ENCODE data around the gene ESRRB. TPM values are rescaled to one million over a fixed set of nuclear protein-coding genes. Genes with fewer than 3 reads are reported as not detected.

The ESRRB gene
- total RNA-seq, 1 donor from 2014 or later: 0.11 TPM

GRCh38 chr14:76376409-76376877 lies 506 bp downstream of the ESRRB start:
- no peak for DNase-seq
- H3K27ac Mint-ChIP-seq: no peak overlapping the region
- POLR2A ChIA-PET: no interaction called here
- no peaks in the 10 kb centered on the region for H3K36me3 Mint-ChIP-seq (ENCODE audit: low read depth)
- peaks cover 3% of the 10 kb centered on the region for H3K4me1 Mint-ChIP-seq
- CTCF ChIA-PET: no interaction called here
- TF ChIP-seq CTCF (IDR thresholded peaks at IDR 0.05): no peak
- ATAC-seq (ENCODE audit: low read depth): no peak
- no peak overlapping the region for H3K4me3 Mint-ChIP-seq
- no peaks in the 10 kb centered on the region for H3K9me3 Mint-ChIP-seq
- peaks cover 69% of the 10 kb centered on the region for H3K27me3 Mint-ChIP-seq
- intact Hi-C loops (cut with micrococcal nuclease): no loop called here

GRCh38 chr14:76376878-76377734 lies 1.2 kb downstream of the ESRRB start:
- H3K9me3 Mint-ChIP-seq: no peaks in the 10 kb centered on the region
- ChIA-PET CTCF (no interaction called here), POLR2A (no interaction called here)
- H3K36me3 Mint-ChIP-seq (ENCODE audit: low read depth): no peaks in the 10 kb centered on the region
- ATAC-seq (ENCODE audit: low read depth) (no peak), DNase-seq (no peak)
- intact Hi-C loops (cut with micrococcal nuclease): no loop called here
- H3K27me3 Mint-ChIP-seq: peaks cover 69% of the 10 kb centered on the region
- peaks cover 3% of the 10 kb centered on the region for H3K4me1 Mint-ChIP-seq
- no peak overlapping the region for H3K27ac Mint-ChIP-seq
- H3K4me3 Mint-ChIP-seq: no peak overlapping the region
- no peak for TF ChIP-seq CTCF (IDR thresholded peaks at IDR 0.05)

GRCh38 chr14:76377735-76378074 lies 1.8 kb downstream of the ESRRB start:
- DNase-seq (no peak), ATAC-seq (ENCODE audit: low read depth) (no peak)
- H3K9me3 Mint-ChIP-seq: no peaks in the 10 kb centered on the region
- H3K4me3 Mint-ChIP-seq: no peak overlapping the region
- H3K27me3 Mint-ChIP-seq: peaks cover 70% of the 10 kb centered on the region
- no peak overlapping the region for H3K27ac Mint-ChIP-seq
- POLR2A ChIA-PET: no interaction called here
- TF ChIP-seq CTCF (IDR thresholded peaks at IDR 0.05): no peak
- CTCF ChIA-PET: no interaction called here
- intact Hi-C loops (cut with micrococcal nuclease): no loop called here
- peaks cover 3% of the 10 kb centered on the region for H3K4me1 Mint-ChIP-seq
- no peaks in the 10 kb centered on the region for H3K36me3 Mint-ChIP-seq (ENCODE audit: low read depth)

- ChIA-PET POLR2A (no interaction called here), CTCF (no interaction called here)
- H3K36me3 Mint-ChIP-seq (ENCODE audit: low read depth): no peaks in the 10 kb centered on the region
- DNase-seq (no peak), ATAC-seq (ENCODE audit: low read depth) (no peak)
- H3K27me3 Mint-ChIP-seq: peaks cover 70% of the 10 kb centered on the region
- no peak for TF ChIP-seq CTCF (IDR thresholded peaks at IDR 0.05)
- H3K4me1 Mint-ChIP-seq: peaks cover 3% of the 10 kb centered on the region
- H3K4me3 Mint-ChIP-seq: no peak overlapping the region
- intact Hi-C loops (cut with micrococcal nuclease): no loop called here
- no peak overlapping the region for H3K27ac Mint-ChIP-seq
- no peaks in the 10 kb centered on the region for H3K9me3 Mint-ChIP-seq
Observed at GRCh38 chr14:76380991-76381390, 5.1 kb downstream of the ESRRB start.

- Mint-ChIP-seq H3K27me3 (peaks cover 67% of the 10 kb centered on the region), H3K9me3 (no peaks in the 10 kb centered on the region), H3K36me3 (ENCODE audit: low read depth) (no peaks in the 10 kb centered on the region), H3K27ac (no peak overlapping the region), H3K4me1 (peaks cover 3% of the 10 kb centered on the region), H3K4me3 (no peak overlapping the region)
- no peak for TF ChIP-seq CTCF (IDR thresholded peaks at IDR 0.05)
- ChIA-PET CTCF (no interaction called here), POLR2A (no interaction called here)
- intact Hi-C loops (cut with micrococcal nuclease): no loop called here
- ATAC-seq (ENCODE audit: low read depth) (no peak), DNase-seq (no peak)
Observed at GRCh38 chr14:76381817-76382494, 6.0 kb downstream of the ESRRB start.
